H1 (cell line): ENCODE measurements around the gene PDCD7. TPM values are rescaled to one million over a fixed set of nuclear protein-coding genes. Genes with fewer than 3 reads are reported as not detected.

Experiments used
- ASH2L ChIP-seq: fragments of 200-600, 300-600 bp; sonication (generic); IDR thresholded peaks from one replicate; pipeline ENCODE4 v1.7.1; 2017; ENCODE audit warnings: low read length
- EP300 ChIP-seq, 2 experiments: IDR thresholded peaks; 1 replicate in 1 of 2; 2 replicates in 1 of 2; pipeline ENCODE4 v1.6.1; 2011 to 2012; ENCODE audit warnings: low read depth in 2 of 2, low read length in 2 of 2, mild to moderate bottlenecking in 2 of 2, borderline replicate concordance in 1 of 2, inconsistent platforms in 1 of 2, moderate library complexity in 1 of 2
- NRF1 ChIP-seq: IDR thresholded peaks from 2 replicates; pipeline ENCODE4 v1.6.1; 2011; ENCODE audit warnings: mild to moderate bottlenecking, low read depth, low read length, improper control_type of control experiment
- POLR2AphosphoS5 ChIP-seq: IDR thresholded peaks from 2 replicates; pipeline ENCODE4 v1.6.1; 2011; ENCODE audit warnings: low read depth, low read length
- RBBP5 ChIP-seq: IDR thresholded peaks from 2 replicates; pipeline ENCODE4 v1.7.1; 2012; ENCODE audit warnings: low read depth, mild to moderate bottlenecking, inconsistent platforms, low read length, moderate library complexity, borderline replicate concordance
- TAF1 ChIP-seq: IDR thresholded peaks from 2 replicates; pipeline ENCODE4 v1.6.1; 2011; ENCODE audit warnings: mild to moderate bottlenecking, low read depth, low read length
- TAF7 ChIP-seq: optimal IDR thresholded peaks from 2 replicates; pipeline ENCODE3; 2011; ENCODE audit warnings: low read depth, mild to moderate bottlenecking, inconsistent platforms, low read length, moderate library complexity, borderline replicate concordance
- polyA plus RNA-seq, 7 experiments: library from polyadenylated mRNA; depleted of rRNA in 3 of 7; stranded (reverse) in 5 of 7; unstranded in 2 of 7; fragments of >200 nt in 5 of 7; fragments of 200-250 nt in 2 of 7; gene quantifications; 1 replicate in 5 of 7; 2 replicates in 1 of 7; 4 replicates in 1 of 7; pipeline versions ENCODE4 v1.2.1 to v1.2.3, GENCODE V29; 2011 to 2013; ENCODE audit warnings: missing spikeins in 2 of 7, mixed read lengths in 2 of 7
- total RNA-seq: library from RNA; stranded (reverse); fragmentation: NEBNext Ultra II Directional; extraction: Animal tissue kit (Norgen Biotek cat#: 25700); gene quantifications from 2 replicates; pipeline ENCODE4 v1.2.1, GENCODE V29; 2021

The PDCD7 gene
- total and polyA plus RNA-seq, 2 of the 8 experiments (the other 6 are each of a cell fraction or from before 2014, with no cell fraction given), result 11.5 to 25.6 TPM

DNA sequence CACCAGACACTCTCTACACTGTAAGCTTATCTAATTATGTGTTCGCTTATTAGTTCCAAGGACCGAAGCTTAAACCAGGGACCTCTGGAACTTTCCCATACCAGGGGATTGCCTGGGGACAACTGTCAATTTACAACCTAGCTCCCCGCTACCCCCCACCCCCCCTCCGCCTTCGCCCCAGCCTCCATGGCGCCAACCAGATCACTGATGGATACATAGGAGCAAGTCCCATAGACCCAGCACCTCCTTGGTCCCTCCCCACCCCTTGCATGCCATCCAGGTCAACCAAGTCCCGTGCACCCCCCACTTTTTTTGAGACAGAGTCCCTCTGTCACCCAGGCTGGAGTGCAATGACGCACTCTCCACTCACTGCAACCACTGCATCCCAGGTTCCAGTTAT lies 930 bp upstream of the PDCD7 start (continued):
- TF ChIP-seq EP300 (IDR thresholded peaks at IDR 0.05; ENCODE audit: borderline replicate concordance in 1 of 2, low read depth in 2 of 2, low read length in 2 of 2), result no peak
- no peak for TF ChIP-seq RBBP5
- no peak for TF ChIP-seq TAF7
- no peak for TF ChIP-seq NRF1
- no peak for TF ChIP-seq TAF1
- no peak for TF ChIP-seq ASH2L
- TF ChIP-seq POLR2AphosphoS5, result no peak
